Gastrocnemius medialis (tissue), 4 donors: ENCODE measurements around the gene FANCB.

ENCODE experiments used
- POLR2A ChIP-seq, 2 donors: fragments of 450-650 bp; IDR thresholded peaks; one replicate each; pipeline ENCODE4 v1.6.1; 2017; ENCODE audit warnings: antibody characterized with exemption in 2 of 2, mild to moderate bottlenecking in 2 of 2, moderate library complexity in 2 of 2
- TF ChIP-seq, protein P1 (sequence below), 5 experiments: fragments of 450-650 bp in 3 of 5; fragments of 200-600 bp in 2 of 5; sonication (generic) in 2 of 5; IDR thresholded peaks in 4 of 5; conservative IDR thresholded peaks in 1 of 5; 1 replicate in 4 of 5; 2 replicates in 1 of 5; pipeline ENCODE4 v1.5.1; 2016 to 2019; ENCODE audit warnings: antibody characterized with exemption in 5 of 5, mild to moderate bottlenecking in 3 of 5, moderate library complexity in 3 of 5

DNA sequence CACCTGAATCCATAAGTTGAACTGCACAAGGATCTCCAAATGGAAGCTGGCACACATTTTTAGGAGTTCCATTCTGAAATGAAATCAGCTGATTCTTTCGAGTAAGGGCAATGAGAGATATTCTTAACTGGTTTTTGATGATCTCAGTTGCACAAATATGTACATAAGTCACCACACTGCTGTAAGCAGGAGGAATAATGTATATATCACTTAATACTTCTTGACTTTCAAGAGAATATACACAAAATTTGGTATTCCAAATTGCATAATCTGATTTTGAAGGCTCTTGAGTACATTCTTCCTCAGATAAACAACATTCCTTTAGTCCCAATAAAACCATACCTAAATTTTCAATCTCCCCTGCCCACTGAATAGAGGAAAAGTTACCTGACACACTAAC is 8.2 kb downstream of the FANCB start:
- TF ChIP-seq, protein P1, sequence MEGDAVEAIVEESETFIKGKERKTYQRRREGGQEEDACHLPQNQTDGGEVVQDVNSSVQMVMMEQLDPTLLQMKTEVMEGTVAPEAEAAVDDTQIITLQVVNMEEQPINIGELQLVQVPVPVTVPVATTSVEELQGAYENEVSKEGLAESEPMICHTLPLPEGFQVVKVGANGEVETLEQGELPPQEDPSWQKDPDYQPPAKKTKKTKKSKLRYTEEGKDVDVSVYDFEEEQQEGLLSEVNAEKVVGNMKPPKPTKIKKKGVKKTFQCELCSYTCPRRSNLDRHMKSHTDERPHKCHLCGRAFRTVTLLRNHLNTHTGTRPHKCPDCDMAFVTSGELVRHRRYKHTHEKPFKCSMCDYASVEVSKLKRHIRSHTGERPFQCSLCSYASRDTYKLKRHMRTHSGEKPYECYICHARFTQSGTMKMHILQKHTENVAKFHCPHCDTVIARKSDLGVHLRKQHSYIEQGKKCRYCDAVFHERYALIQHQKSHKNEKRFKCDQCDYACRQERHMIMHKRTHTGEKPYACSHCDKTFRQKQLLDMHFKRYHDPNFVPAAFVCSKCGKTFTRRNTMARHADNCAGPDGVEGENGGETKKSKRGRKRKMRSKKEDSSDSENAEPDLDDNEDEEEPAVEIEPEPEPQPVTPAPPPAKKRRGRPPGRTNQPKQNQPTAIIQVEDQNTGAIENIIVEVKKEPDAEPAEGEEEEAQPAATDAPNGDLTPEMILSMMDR (IDR thresholded peaks at IDR 0.05 in 4 of 5, conservative IDR thresholded peaks at IDR 0.05 in 1 of 5), result no peak
- no peak for TF ChIP-seq POLR2A (IDR thresholded peaks at IDR 0.05)
